Caco-2 (cell line): ENCODE data around the gene TNRC18. TPM values are rescaled to one million over a fixed set of nuclear protein-coding genes. Genes with fewer than 3 reads are reported as not detected.

Experiments used
- BruUV-seq: library from RNA; stranded (reverse); fragments of 400-500 nt; replicated peaks from 2 replicates; lab custom pipeline; 2021; lab: Mats Ljungman, UMichigan
- CTCF ChIA-PET: fragments of 300-600 bp; sonication (Branson Sonifier 250); formaldehyde crosslinking; loops from one replicate; lab custom pipeline; 2022; ENCODE audit warnings: antibody characterized with exemption; lab: Charles Lee
- POLR2A ChIA-PET: fragments of 300-600 bp; sonication (Branson Sonifier 250); formaldehyde crosslinking; loops from one replicate; lab custom pipeline; 2022; ENCODE audit warnings: antibody characterized with exemption; lab: Charles Lee
- DNase-seq, 2 experiments: peaks; one replicate each; pipeline versions ENCODE4 v3.0.0 to v3.0.0-alpha.2; 2020 to 2022
- H3K27me3 ChIP-seq: replicated peaks from 2 replicates; pipeline ENCODE4 v1.6.0; 2011; ENCODE audit warnings: low read length; ENCODE audit not compliant: control insufficient read depth, insufficient read depth
- H3K36me3 ChIP-seq: 2 replicates; pipeline ENCODE4 v1.5.1; 2011; ENCODE audit warnings: low read length; ENCODE audit not compliant: control insufficient read depth, insufficient read depth
- H3K4me1 ChIP-seq: fragments of 250-450 bp; sonication (Bioruptor Pico); 2 replicates; pipeline ENCODE4 v1.5.1; 2020; ENCODE audit warnings: mild to moderate bottlenecking
- H3K4me3 ChIP-seq: 2 replicates; pipeline ENCODE4 v1.5.1; 2011; ENCODE audit warnings: low read depth, mild to moderate bottlenecking, control low read depth, low read length
- H3K9me3 ChIP-seq: fragments of 250-450 bp; sonication (Bioruptor Pico); 2 replicates; pipeline ENCODE4 v1.5.1; 2020; ENCODE audit warnings: mild to moderate bottlenecking, moderate library complexity
- H3K27ac Mint-ChIP-seq: one replicate; pipeline ENCODE4 v1.8.0; 2022; ENCODE audit warnings: mixed read lengths; ENCODE audit not compliant: unreplicated experiment
- H3K27me3 Mint-ChIP-seq: one replicate; pipeline ENCODE4 v1.8.0; 2022; ENCODE audit warnings: mixed read lengths; ENCODE audit not compliant: insufficient read depth, unreplicated experiment
- H3K36me3 Mint-ChIP-seq: one replicate; pipeline ENCODE4 v1.8.0; 2022; ENCODE audit warnings: mild to moderate bottlenecking, mixed read lengths; ENCODE audit not compliant: insufficient read depth, unreplicated experiment
- H3K4me1 Mint-ChIP-seq: one replicate; pipeline ENCODE4 v1.8.0; 2022; ENCODE audit warnings: low read depth, mixed read lengths; ENCODE audit not compliant: unreplicated experiment
- H3K4me3 Mint-ChIP-seq: one replicate; pipeline ENCODE4 v1.8.0; 2022; ENCODE audit warnings: mild to moderate bottlenecking, moderate library complexity, mixed read lengths; ENCODE audit not compliant: unreplicated experiment
- H3K9me3 Mint-ChIP-seq: one replicate; pipeline ENCODE4 v1.8.0; 2022; ENCODE audit warnings: mixed read lengths; ENCODE audit not compliant: unreplicated experiment
- intact Hi-C: fragments of 100-400 bp; cut with micrococcal nuclease; formaldehyde crosslinking; loops from one replicate; pipeline ENCODE4 v1.10.0; 2022; ENCODE audit not compliant: unreplicated experiment
- total RNA-seq: library from RNA; stranded (reverse); gene quantifications from 2 replicates; pipeline ENCODE4 v1.2.3, GENCODE V29; 2022
- TF ChIP-seq, protein P1 (sequence below), 2 experiments: fragments of 200-600 bp in 1 of 2; IDR thresholded peaks; 1 replicate in 1 of 2; 2 replicates in 1 of 2; pipeline versions ENCODE4 v1.5.1 to v1.8.0; 2011 to 2022; ENCODE audit warnings: antibody characterized with exemption in 1 of 2, control low read depth in 1 of 2, inconsistent platforms in 1 of 2, low read depth in 1 of 2, low read length in 1 of 2, mild to moderate bottlenecking in 1 of 2, moderate library complexity in 1 of 2; ENCODE audit not compliant: insufficient read depth in 1 of 2, severe bottlenecking in 1 of 2, unreplicated experiment in 1 of 2

Gene TNRC18
- total RNA-seq, 1 experiment from 2014 or later: 75.6 TPM

DNA sequence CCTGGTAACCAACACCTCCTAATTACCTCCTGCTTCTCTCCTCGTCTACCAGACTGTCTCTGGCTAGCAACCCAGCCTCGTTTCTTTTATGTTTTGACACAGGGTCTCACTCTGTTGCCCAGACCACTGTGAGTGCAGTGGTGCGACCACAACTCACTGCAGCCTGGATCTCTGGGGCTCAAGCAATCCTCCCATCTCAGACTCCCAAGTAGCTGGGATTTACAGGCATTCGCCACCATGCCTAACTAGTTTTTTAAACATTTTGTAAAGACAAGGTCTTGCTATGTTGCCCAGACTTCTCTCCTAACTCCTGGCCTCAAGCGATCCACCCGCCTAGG, 10.2 kb downstream of the TNRC18 start:
- intact Hi-C loops: no loop called here
- peaks cover 9% of the 10 kb centered on the region for H3K9me3 Mint-ChIP-seq
- no peaks in the 10 kb centered on the region for H3K27me3 Mint-ChIP-seq
- peaks cover 4% of the 10 kb centered on the region for H3K36me3 ChIP-seq
- BruUV-seq: no TSS peak
- H3K4me3 ChIP-seq: no peak overlapping the region
- no peaks in the 10 kb centered on the region for H3K27me3 ChIP-seq
- H3K4me3 Mint-ChIP-seq: no peak overlapping the region
- H3K9me3 ChIP-seq: no peaks in the 10 kb centered on the region
- DNase-seq: no peak
- POLR2A ChIA-PET: no interaction called here
- TF ChIP-seq, protein P1, sequence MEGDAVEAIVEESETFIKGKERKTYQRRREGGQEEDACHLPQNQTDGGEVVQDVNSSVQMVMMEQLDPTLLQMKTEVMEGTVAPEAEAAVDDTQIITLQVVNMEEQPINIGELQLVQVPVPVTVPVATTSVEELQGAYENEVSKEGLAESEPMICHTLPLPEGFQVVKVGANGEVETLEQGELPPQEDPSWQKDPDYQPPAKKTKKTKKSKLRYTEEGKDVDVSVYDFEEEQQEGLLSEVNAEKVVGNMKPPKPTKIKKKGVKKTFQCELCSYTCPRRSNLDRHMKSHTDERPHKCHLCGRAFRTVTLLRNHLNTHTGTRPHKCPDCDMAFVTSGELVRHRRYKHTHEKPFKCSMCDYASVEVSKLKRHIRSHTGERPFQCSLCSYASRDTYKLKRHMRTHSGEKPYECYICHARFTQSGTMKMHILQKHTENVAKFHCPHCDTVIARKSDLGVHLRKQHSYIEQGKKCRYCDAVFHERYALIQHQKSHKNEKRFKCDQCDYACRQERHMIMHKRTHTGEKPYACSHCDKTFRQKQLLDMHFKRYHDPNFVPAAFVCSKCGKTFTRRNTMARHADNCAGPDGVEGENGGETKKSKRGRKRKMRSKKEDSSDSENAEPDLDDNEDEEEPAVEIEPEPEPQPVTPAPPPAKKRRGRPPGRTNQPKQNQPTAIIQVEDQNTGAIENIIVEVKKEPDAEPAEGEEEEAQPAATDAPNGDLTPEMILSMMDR (IDR thresholded peaks at IDR 0.05; ENCODE audit: insufficient read depth in 1 of 2, low read depth in 1 of 2, low read length in 1 of 2, severe bottlenecking in 1 of 2, unreplicated experiment in 1 of 2): no peak
- peaks cover 42% of the 10 kb centered on the region for H3K4me1 Mint-ChIP-seq
- CTCF ChIA-PET: interaction anchor here (0.6 kb wide), 1 partner anchor 32 kb away, joined by 5 read pairs; no protein-coding TSS in a partner anchor
- peaks cover 29% of the 10 kb centered on the region for H3K4me1 ChIP-seq
- H3K36me3 Mint-ChIP-seq: peaks cover 84% of the 10 kb centered on the region
- H3K27ac Mint-ChIP-seq: peak overlapping the region; percentile 49

DNA sequence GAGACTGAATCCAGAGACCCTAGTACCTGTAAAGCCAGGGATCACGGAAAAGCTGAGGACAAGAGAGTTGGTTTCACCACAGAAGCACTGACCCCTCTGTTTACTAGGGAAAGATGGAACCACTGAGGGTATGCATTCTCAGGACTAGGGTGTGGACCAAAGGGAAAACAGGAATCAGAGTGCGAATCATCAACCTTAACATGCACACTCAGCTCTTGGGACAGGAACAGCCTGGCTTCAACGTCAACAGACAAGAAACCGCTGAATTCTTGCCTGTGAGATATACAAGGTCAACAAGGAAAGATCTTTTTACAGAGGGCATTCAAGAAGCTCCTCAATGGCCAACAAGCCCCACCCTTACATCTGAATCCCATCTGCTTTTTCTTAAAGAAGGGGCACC, 14.9 kb downstream of the TNRC18 start:
- Mint-ChIP-seq H3K27me3 (no peaks in the 10 kb centered on the region), H3K36me3 (peaks cover 77% of the 10 kb centered on the region), H3K4me1 (peaks cover 27% of the 10 kb centered on the region), H3K4me3 (no peak overlapping the region), H3K27ac (peak overlapping the region; percentile 65), H3K9me3 (peaks cover 9% of the 10 kb centered on the region)
- TF ChIP-seq, protein P1 (IDR thresholded peaks at IDR 0.05; ENCODE audit: insufficient read depth in 1 of 2, low read depth in 1 of 2, low read length in 1 of 2, severe bottlenecking in 1 of 2, unreplicated experiment in 1 of 2): no peak
- peaks cover 2% of the 10 kb centered on the region; the same call in 1 of the 2 replicates for H3K36me3 ChIP-seq
- no peak for DNase-seq
- no TSS peak for BruUV-seq
- ChIA-PET POLR2A (no interaction called here), CTCF (interaction anchor here (0.5 to 0.6 kb wide), 2 partner anchors 23 to 946 kb away, joined by 3 to 5 read pairs; no protein-coding TSS in a partner anchor)
- H3K9me3 ChIP-seq: no peaks in the 10 kb centered on the region
- H3K4me1 ChIP-seq: 0 out of 2 replicates have a peak, but pooled peaks cover 5% of the 10 kb centered on the region
- intact Hi-C loops: no loop called here
- no peaks in the 10 kb centered on the region for H3K27me3 ChIP-seq
- H3K4me3 ChIP-seq: no peak overlapping the region

- TF ChIP-seq, protein P1 (IDR thresholded peaks at IDR 0.05; ENCODE audit: insufficient read depth in 1 of 2, low read depth in 1 of 2, low read length in 1 of 2, severe bottlenecking in 1 of 2, unreplicated experiment in 1 of 2): no peak
- Mint-ChIP-seq H3K4me3 (no peak overlapping the region), H3K4me1 (peaks cover 20% of the 10 kb centered on the region), H3K36me3 (peaks cover 75% of the 10 kb centered on the region), H3K27ac (peak overlapping the region; percentile 65), H3K27me3 (no peaks in the 10 kb centered on the region), H3K9me3 (peaks cover 9% of the 10 kb centered on the region)
- no TSS peak for BruUV-seq
- CTCF ChIA-PET: no interaction called here
- no peaks in the 10 kb centered on the region for H3K9me3 ChIP-seq
- no peaks in the 10 kb centered on the region for H3K27me3 ChIP-seq
- no peak overlapping the region for H3K4me3 ChIP-seq
- 0 out of 2 replicates have a peak, but pooled peaks cover 5% of the 10 kb centered on the region for H3K4me1 ChIP-seq
- intact Hi-C loops: no loop called here
- DNase-seq: no peak
- H3K36me3 ChIP-seq: 0 out of 2 replicates have a peak, but pooled peaks cover 2% of the 10 kb centered on the region
- POLR2A ChIA-PET: no interaction called here
Observed at GRCh38 chr7:5406957-5407945, 16.4 kb downstream of the TNRC18 start.
